B cell (primary cell): Measurements from ENCODE around the gene GNGT2.

ENCODE experiments used
- CTCF ChIP-seq: fragments of 200-600 bp; IDR thresholded peaks from one replicate; pipeline ENCODE4 v1.8.0; 2022; ENCODE audit warnings: antibody characterized with exemption, mild to moderate bottlenecking
- EZH2 ChIP-seq: IDR thresholded peaks from 2 replicates; pipeline ENCODE4 v1.6.1; 2012; ENCODE audit warnings: borderline replicate concordance, low read depth, mild to moderate bottlenecking, moderate library complexity, low read length; ENCODE audit not compliant: insufficient read depth, poor library complexity, severe bottlenecking

DNA sequence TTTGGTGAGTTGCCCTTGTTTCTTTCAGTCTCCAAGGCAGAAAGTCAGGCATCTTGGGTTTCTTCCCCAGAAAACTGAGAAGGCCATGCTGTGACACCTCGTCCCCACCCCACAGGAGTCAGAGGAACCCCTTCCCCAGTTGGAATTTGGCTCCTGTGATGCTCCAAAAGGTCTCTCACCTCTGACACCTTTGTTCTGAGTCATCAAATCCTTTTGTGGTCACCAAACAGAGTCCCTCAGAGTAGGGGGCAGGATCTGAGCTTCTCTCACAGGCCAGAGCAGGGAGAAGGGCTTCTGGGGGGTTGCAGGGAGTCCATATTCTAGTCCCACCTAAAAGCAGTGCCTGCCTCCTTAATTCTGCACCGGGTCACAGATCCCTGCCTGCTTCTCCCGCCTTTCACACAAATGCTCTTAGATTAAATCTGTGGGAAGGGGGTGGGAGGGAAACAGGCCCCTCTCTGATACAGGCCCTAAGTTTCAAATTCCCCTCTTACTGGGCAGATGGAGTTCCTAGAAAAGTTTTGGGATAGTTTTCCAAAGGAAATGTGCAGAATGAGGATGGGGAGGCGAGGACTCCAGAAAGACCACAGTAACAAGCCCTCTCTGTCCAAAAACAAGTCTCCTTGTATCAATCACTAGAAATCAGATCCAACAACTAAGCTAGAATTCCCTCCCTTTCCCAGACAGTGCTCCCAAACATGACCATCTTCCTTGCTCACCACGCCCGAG lies 18.9 kb upstream of the GNGT2 start:
- no peak for TF ChIP-seq CTCF
- no peak for TF ChIP-seq EZH2
